Right lobe of liver (tissue), 4 donors: Measurements from ENCODE around the gene IFIT1B.

Source experiments
- CTCF ChIP-seq, 4 donors: fragments of 200-600 bp in 3 of 4; fragments of 450-650 bp in 1 of 4; IDR thresholded peaks; one replicate each; pipeline versions ENCODE4 v1.5.1 to v1.8.0; 2016 to 2022; ENCODE audit warnings: antibody characterized with exemption in 4 of 4, mild to moderate bottlenecking in 2 of 4
- POLR2A ChIP-seq: fragments of 450-650 bp; IDR thresholded peaks from one replicate; pipeline ENCODE4 v1.6.1; 2017; ENCODE audit warnings: antibody characterized with exemption, mild to moderate bottlenecking
- donor health status: DM: no; HTN: no; CAD: no.
- donor health status: DM: no; HTN: no; CAD: no.
- donor health status: DM: no; HTN: yes; CAD: no.

GRCh38 chr10:89382757-89383156, 4.9 kb downstream of the IFIT1B start:
- TF ChIP-seq CTCF (IDR thresholded peaks at IDR 0.05) (no peak), POLR2A (no peak)
